Measurements from ENCODE around the gene TMEM170B.
A peak's percentile ranks its signal among the peaks of the same experiment; 100 is the strongest.

TMEM170B gene

GRCh38 chr6:11537229-11538051, at the start of gene TMEM170B:
TMEM170B (plus strand) TSS chr6:11537749; CDS start chr6:11538278, 529 bp downstream.
- no peak for TF ChIP-seq CTCF (IDR thresholded peaks at IDR 0.05; ENCODE audit: low read depth, low read length)
- H3K4me3 ChIP-seq (ENCODE audit: low read depth, low read length), result peak within 1 kb of the TSS; percentile 66

- no peak overlapping the region for H3K4me3 ChIP-seq (ENCODE audit: low read depth, low read length)
- no peak for TF ChIP-seq CTCF (IDR thresholded peaks at IDR 0.05; ENCODE audit: low read depth, low read length)
Measured at GRCh38 chr6:11490996-11491395, 46.6 kb upstream of the TMEM170B start.

GRCh38 chr6:11491596-11492463, 45.7 kb upstream of the TMEM170B start:
- TF ChIP-seq CTCF (IDR thresholded peaks at IDR 0.05; ENCODE audit: low read depth, low read length), result no peak
- H3K4me3 ChIP-seq (ENCODE audit: low read depth, low read length), result no peak overlapping the region

GRCh38 chr6:11492464-11493290, 44.9 kb upstream of the TMEM170B start:
- no peak for TF ChIP-seq CTCF (IDR thresholded peaks at IDR 0.05; ENCODE audit: low read depth, low read length)
- H3K4me3 ChIP-seq (ENCODE audit: low read depth, low read length), result no peak overlapping the region

- H3K4me3 ChIP-seq (ENCODE audit: low read depth, low read length), result no peak overlapping the region
- no peak for TF ChIP-seq CTCF (IDR thresholded peaks at IDR 0.05; ENCODE audit: low read depth, low read length)
Measured at GRCh38 chr6:11493974-11494373, 43.6 kb upstream of the TMEM170B start.

- H3K4me3 ChIP-seq (ENCODE audit: low read depth, low read length), result no peak overlapping the region
- no peak for TF ChIP-seq CTCF (IDR thresholded peaks at IDR 0.05; ENCODE audit: low read depth, low read length)
Measured at GRCh38 chr6:11494786-11495564, 42.6 kb upstream of the TMEM170B start.
